ENCODE data around the gene DPF3. TPM values are rescaled to one million over a fixed set of nuclear protein-coding genes. Genes with fewer than 3 reads are reported as not detected.
A peak's percentile ranks its signal among the peaks of the same experiment; 100 is the strongest.

DPF3 gene
- total and polyA plus RNA-seq, 9 of the 15 experiments (the other 6 are each of a cell fraction or from before 2014, with no cell fraction given) = 0.21 to 4.9 (median 1.2) TPM

DNA sequence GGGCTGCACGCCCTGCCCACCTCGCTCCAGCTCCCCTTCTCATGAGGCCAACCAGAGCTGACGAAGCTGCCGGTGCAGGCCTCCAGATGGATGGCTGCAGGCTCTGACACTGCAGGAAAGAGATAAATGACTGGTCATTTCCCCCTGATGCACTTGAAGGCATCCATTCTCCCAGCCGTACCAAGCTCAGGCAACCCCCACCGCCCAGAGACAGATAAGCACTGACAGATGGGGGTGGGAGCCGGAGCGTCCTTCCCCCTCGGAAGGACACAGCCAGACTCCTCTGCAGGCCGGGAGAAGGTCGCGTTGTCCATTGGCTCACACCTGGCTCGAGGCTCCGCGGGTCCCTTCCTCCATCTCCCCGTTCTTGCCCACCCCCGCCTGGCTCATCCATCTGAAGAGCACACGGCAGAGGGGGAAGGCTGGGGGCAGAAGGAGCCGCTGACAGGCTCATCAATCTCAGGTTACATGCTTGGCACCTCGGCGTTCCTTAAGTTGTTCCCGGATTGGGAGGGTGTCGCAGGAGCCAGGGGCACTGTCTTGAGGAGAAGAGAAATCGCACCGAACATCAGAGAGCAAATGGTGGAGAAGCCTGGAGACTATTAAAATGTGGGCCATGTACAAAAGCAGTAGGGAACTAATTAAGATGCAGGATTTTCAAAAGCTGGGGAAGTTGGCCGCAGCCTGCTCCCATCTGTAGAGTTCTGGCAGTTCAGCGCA, 151.6 kb downstream of the DPF3 start (continued):
- TF ChIP-seq, protein P1, sequence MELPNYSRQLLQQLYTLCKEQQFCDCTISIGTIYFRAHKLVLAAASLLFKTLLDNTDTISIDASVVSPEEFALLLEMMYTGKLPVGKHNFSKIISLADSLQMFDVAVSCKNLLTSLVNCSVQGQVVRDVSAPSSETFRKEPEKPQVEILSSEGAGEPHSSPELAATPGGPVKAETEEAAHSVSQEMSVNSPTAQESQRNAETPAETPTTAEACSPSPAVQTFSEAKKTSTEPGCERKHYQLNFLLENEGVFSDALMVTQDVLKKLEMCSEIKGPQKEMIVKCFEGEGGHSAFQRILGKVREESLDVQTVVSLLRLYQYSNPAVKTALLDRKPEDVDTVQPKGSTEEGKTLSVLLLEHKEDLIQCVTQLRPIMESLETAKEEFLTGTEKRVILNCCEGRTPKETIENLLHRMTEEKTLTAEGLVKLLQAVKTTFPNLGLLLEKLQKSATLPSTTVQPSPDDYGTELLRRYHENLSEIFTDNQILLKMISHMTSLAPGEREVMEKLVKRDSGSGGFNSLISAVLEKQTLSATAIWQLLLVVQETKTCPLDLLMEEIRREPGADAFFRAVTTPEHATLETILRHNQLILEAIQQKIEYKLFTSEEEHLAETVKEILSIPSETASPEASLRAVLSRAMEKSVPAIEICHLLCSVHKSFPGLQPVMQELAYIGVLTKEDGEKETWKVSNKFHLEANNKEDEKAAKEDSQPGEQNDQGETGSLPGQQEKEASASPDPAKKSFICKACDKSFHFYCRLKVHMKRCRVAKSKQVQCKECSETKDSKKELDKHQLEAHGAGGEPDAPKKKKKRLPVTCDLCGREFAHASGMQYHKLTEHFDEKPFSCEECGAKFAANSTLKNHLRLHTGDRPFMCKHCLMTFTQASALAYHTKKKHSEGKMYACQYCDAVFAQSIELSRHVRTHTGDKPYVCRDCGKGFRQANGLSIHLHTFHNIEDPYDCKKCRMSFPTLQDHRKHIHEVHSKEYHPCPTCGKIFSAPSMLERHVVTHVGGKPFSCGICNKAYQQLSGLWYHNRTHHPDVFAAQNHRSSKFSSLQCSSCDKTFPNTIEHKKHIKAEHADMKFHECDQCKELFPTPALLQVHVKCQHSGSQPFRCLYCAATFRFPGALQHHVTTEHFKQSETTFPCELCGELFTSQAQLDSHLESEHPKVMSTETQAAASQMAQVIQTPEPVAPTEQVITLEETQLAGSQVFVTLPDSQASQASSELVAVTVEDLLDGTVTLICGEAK (IDR thresholded peaks at IDR 0.05) = no peak
- TF ChIP-seq, protein P1 (CRISPR knock-in tag; IDR thresholded peaks at IDR 0.05) = no peak
- TF ChIP-seq CBFA2T2 (conservative IDR thresholded peaks at IDR 0.05) (peak; percentile 90), NFE2L1 (tag; IDR thresholded peaks at IDR 0.05; ENCODE audit: borderline replicate concordance, low read depth) (no peak), ZNF584 (CRISPR knock-in tag; IDR thresholded peaks at IDR 0.05; ENCODE audit: low read depth) (no peak), RBFOX2 (IDR thresholded peaks at IDR 0.05; ENCODE audit: low read depth, low read length) (no peak), HDAC1 (IDR thresholded peaks at IDR 0.05) (peak in 1 of 2 experiments; percentile 53; a peak in 1 of 4 replicates), ZNF253 (CRISPR knock-in tag; conservative IDR thresholded peaks at IDR 0.05) (no peak), RBM15 (IDR thresholded peaks at IDR 0.05; ENCODE audit: insufficient read depth, low read length) (no peak), DPF2 (IDR thresholded peaks at IDR 0.05) (peak; percentile 86), SOX6 (IDR thresholded peaks at IDR 0.05) (peak; percentile 41; the same call in 1 of the 2 replicates), HNRNPUL1 (IDR thresholded peaks at IDR 0.05; ENCODE audit: low read length) (no peak), SMARCC2 (IDR thresholded peaks at IDR 0.05; ENCODE audit: low read depth) (no peak), FOSL1 (tag; conservative IDR thresholded peaks at IDR 0.05) (0 out of 2 replicates have a peak, but pooled peaks have one; percentile 14), POLR2B (IDR thresholded peaks at IDR 0.05; ENCODE audit: low read depth, partially characterized antibody) (no peak), ZBTB8A (IDR thresholded peaks at IDR 0.05; ENCODE audit: partially characterized antibody) (no peak), HDGF (IDR thresholded peaks at IDR 0.05) (no peak), HCFC1 (IDR thresholded peaks at IDR 0.05; ENCODE audit: low read depth, low read length) (no peak), ZSCAN32 (CRISPR knock-in tag; IDR thresholded peaks at IDR 0.05) (no peak), NFIC (IDR thresholded peaks at IDR 0.05) (peak; percentile 72)

All from K562 (cell line).